GM19328 (cell line): Measurements from ENCODE around the gene GDAP2.

Experiments
- ATAC-seq: cut with Tn5 transposase; IDR thresholded peaks from one replicate; pipeline ENCODE4 v1.9.1; 2021; ENCODE audit warnings: mild to moderate bottlenecking, moderate library complexity; ENCODE audit not compliant: unreplicated experiment

GDAP2 gene

DNA sequence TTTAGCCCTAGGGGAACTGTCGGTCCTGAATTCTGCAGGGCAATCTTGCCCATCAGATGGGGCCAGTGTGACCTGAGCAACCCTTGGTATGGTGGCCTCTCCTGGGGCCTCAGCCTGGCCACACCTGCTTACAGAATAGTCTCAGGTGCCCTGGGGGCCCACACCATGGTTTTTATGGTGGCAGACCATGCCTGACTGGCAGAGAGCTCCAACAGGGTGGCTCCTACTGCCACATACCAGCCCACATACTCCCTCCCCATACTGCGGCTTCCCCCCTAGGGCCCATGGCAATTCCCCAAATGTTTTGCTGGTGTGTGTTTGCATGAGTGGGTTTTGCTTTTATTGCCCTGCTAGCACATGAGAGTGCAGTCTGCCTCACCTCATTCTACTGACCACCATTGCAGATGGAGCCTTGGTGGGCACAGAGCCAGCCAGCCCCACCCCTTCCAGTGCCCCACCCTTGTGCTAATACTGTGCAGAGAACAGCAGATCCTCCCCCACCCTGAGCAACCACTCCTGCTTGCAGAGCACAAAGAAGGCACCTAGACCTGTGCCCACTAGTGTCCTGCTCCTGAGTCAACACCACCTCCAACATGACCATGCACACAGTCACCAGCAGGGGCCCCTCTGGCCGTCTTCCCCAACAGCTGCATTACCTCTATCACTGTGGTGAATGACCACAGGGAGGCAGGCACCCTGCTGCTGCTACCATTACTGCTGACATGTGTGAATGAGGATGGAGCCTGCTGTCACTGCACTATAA is 86.8 kb downstream of the GDAP2 start:
- no peak for ATAC-seq

- ATAC-seq, result no peak
These were observed 88.2 kb downstream of the GDAP2 start for GRCh38 chr1:117841117-117841650.

DNA sequence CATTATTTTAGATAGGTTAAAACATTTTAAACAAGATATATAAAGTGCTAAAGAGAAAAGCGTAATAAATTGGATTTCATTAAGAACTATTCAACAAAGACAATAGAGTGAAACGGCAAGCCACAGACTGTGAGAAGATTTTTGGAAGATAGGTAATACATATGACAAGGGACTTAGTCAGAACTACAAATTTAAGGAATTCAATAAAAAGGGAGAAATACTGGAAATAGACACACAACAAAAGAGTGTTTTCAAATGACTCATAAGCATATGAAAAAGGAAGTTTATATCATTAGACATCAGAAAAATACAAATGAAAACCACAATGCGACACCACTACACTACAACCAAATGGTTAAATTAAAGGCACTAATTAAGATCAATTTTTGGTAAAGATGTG is 90.5 kb downstream of the GDAP2 start:
- no peak for ATAC-seq

- ATAC-seq, result no peak
These were observed 93.4 kb downstream of the GDAP2 start for GRCh38 chr1:117836069-117836468.

DNA sequence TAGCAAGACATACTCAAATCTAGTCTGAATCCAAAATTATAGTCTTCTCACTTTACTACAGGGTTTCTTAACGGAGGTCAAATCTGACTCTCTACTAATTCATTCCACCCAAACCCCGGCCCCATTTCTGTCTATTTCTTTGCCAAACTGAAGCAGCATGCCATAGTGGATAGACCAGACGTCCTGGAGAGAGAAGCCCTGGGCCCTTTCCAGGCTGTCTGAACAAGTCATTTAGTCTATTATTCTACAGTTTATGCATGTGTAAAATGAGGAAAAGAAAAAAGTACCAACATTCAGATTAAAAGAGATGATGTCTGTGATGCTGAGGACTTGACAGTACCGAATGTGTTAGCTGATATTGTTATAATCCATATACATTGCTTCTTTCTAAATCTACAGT is 95.0 kb downstream of the GDAP2 start:
- no peak for ATAC-seq

DNA sequence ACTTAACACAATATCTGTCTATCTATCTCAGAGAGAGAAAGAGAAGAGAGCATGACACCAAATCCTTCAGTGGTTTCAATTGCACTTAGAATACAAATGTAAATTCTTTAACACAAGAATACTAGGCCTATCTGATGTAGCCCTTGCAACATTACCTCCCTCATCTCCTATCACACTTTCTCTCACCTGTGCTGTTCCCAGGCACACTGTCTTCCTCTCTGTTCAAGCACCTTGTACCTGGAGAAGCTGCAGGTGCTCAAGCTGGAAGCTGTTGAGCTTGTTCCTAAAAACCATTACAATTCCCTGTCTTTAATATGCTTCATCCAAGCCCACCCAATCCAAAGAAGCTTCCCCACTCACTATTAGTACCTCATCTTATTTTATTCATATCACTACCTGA is 97.0 kb downstream of the GDAP2 start:
- no peak for ATAC-seq

DNA sequence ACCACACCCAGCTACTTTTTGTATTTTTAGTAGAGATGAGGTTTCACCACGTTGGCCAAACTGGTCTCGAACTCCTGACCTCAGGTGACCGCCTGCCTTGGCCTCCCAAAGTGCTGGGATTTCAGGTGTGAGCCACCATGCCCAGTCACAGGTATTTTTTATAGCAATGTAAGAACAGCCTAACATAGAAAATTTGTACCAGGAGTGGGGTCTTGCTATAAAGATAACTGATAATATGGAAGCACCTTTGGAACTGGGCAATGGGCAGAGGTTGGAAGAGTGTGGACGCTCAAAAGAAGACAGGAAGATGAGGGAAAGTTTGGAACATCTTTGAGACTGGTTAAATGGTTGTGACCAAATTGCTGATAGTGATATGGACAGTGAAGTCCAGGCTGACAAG is 99.2 kb downstream of the GDAP2 start:
- ATAC-seq, result no peak

DNA sequence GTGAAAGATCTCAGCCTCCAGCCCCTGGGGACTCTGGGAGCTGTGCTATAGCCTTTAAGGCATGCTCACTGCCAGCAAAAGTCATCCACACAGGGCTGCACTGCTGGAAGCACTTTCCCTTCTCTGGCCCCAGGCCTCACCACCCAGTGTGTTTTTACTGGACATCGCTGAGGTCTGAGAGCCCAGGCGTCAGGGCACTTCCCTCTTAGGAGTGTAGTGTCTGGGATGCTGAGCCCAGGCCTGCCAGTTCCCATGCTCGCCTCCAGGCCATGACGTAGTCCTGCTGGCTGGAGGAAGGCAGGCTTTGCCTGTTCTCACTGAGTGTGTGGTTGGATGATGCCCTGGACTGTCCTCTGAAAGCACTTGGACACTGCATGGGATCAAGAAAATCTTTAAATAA is 101.2 kb downstream of the GDAP2 start:
- ATAC-seq, result no peak

DNA sequence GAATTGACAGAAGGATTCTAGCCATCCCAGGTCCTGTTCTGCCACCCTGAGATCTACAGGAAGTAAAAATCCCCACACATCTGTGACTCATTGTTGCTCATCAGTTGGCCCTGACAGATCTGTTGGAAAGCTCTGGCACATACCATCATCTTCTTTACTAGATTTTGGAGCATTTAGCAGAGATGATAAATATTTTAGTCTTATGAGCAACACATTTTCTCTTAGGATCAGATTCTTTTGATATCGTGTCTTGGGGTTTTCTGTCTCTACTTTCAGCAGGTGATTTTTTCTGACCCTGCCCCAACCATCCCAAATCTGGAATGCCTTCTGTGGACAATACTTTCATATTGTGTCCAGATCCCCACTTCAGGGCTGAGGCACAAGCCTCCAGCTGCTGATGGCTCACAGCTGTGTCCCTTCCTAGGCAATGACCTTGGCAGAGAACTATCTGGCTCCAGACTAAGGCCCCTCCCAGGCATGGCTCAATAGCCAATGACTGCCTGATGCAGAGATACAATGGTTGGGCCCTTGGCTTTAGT is 102.8 kb downstream of the GDAP2 start:
- ATAC-seq, result no peak

DNA sequence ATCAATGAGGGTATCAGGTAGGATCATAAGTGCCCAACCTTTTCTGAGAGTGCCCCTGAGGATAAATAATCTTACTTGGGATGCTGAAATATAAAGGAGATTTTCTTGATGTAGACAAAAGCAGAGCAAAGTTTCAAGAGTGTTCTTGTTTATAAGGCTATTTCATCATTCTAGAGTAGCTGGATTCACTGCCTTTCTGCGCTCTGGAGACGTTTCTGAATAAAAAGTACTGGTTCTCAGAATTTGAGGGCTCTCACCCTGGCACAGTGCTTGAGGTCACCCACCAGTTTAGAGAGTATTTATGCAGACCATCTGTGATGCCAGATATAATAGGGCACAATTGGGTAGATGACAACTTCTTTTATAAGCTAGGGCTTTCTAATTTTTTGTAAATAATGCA is 103.3 kb downstream of the GDAP2 start:
- ATAC-seq, result no peak

GRCh38 chr1:117825414-117825813 is 104.0 kb downstream of the GDAP2 start:
- ATAC-seq, result no peak

GRCh38 chr1:117824616-117825015 is 104.8 kb downstream of the GDAP2 start:
- no peak for ATAC-seq

- no peak for ATAC-seq
These were observed 107.5 kb downstream of the GDAP2 start for GRCh38 chr1:117821774-117822482.

DNA sequence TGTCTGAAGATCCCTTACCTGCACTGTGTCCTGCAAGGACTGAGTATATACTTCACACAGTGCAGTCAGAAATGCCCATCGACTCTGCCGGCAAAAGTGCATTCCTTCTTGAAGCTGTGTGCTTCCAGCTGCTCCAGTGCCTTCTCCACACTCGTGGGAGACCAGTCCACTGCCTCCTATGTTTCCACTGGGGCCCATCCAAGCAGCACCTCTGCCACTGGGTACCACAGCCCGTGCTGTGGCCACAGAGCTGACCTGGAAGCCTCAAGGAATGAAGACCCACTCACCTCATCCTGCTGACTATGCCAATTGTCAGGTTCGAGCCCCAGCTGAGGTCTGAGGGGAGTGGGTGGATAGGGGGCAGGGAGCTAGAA is 108.1 kb downstream of the GDAP2 start:
- no peak for ATAC-seq

- no peak for ATAC-seq
These were observed 108.6 kb downstream of the GDAP2 start for GRCh38 chr1:117820694-117821381.

DNA sequence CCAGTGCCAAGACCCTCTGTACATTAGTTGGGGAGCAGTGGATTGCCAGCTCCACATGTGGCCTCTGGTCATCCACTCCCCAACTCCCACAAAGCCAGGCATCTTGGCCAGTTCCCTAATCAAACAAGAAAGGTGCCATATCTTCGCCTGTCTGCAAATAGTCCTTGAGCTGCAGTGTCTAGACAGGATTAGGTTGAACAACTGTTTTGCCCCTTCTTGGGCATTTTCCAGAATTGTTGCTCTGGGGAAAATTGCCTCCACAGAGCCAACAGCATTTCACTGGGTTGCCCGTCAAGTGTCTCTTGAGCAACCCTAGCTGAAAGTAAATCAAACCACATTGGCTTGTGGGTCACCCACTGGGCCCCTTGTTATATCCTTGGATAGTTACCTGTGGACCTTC is 109.3 kb downstream of the GDAP2 start:
- ATAC-seq, result no peak

DNA sequence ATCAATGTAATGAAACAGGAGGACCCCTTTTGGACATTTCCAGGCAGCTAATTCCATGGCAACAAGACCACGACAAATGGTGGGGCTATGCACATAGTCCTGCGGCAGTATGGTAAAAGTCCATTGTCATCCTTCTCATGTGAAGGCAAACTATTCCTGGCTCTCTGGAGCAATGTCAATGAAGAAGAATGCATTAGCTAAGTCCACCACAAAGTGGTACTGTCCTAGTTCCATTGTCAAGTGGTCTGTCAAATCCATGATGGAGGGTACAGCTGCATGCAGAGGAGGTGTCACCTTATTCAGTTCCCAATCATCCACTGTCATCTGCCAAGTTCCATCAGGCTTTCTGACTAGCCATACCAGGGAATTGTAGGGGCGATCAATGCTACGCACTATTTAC is 110.1 kb downstream of the GDAP2 start:
- ATAC-seq, result no peak

GRCh38 chr1:117818456-117818855 is 111.0 kb downstream of the GDAP2 start:
- ATAC-seq, result no peak

GRCh38 chr1:117817629-117818028 is 111.8 kb downstream of the GDAP2 start:
- ATAC-seq, result no peak

GRCh38 chr1:117815926-117816325 is 113.5 kb downstream of the GDAP2 start:
- ATAC-seq, result no peak
